Fibroblast of skin of left biceps (primary cell): ENCODE data around the gene CSTPP1.

Experiments used
- DNase-seq, 2 experiments: peaks; one replicate each; pipeline ENCODE4 v3.0.0-alpha.2; 2013; ENCODE audit warnings: low read depth in 2 of 2

The CSTPP1 gene, protein sequence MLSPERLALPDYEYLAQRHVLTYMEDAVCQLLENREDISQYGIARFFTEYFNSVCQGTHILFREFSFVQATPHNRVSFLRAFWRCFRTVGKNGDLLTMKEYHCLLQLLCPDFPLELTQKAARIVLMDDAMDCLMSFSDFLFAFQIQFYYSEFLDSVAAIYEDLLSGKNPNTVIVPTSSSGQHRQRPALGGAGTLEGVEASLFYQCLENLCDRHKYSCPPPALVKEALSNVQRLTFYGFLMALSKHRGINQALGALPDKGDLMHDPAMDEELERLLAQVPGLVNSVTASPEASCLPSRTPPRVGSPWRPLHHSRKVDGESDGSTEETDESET

GRCh38 chr11:46936138-46937110 is at the start of gene CSTPP1:
Gene CSTPP1, plus strand, starts transcription at chr11:46936761. Its CDS starts 45 bp downstream, at chr11:46936806.
- peak; percentile 77 to 82 for DNase-seq

GRCh38 chr11:46888636-46889035 is 47.9 kb upstream of the CSTPP1 start:
- DNase-seq: no peak

DNA sequence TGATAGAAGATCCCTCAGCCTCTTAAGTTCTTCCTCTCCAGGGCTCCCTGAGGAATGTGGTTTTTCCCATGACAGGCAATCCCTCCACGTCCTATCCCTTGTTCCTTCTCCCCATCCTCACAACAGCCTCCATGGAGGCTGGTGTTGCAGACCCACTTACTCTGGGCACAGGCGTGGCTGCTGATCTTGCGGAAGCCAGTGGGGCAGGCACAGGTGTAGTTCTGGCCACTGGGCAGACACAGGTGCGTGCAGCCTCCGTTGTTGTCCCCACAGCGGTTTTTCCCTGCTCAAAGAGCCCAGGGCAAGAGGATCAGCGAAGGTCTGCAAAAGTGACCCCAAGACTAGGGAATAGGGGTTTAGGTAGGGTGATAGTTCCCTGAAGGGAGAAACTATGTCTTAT is 47.3 kb upstream of the CSTPP1 start:
- no peak for DNase-seq

DNA sequence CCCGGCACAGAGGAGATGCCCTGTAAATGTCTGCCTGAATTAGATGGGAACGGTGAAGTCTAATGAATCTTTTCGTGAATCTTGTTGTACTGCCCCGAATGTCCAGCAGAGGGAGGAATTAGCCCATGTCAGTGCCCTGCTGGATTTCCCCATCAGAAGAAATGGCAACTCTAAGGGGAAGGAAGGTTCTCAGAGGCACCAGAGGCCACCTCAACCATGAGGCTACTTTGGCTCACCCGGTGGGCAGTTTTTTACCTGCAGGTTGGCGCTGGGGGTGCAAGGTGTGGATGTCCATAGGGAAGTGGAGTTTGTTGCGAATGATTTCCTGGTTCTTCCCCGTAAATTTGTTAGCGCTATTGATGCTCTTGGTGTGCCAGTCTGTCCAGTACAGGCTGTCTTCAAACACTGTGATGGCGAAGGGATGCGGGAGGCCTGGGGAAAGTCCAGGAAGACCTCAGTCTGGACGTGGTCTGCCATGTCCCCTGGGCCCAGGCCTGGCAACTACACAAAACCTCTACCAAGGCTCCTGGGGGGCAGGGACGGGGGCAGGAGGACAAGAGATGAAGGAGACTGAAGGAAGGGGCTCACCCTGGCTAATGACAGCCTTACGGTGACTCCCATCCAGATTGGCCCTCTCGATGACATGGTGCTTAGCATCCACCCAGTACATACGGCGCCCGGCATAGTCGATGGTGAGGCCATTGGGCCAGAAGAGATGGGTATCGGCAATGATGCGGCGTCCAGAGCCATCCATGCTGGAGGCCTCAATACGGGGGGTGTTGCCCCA is 46.7 kb upstream of the CSTPP1 start:
- peak; percentile 26 to 31 for DNase-seq

DNA sequence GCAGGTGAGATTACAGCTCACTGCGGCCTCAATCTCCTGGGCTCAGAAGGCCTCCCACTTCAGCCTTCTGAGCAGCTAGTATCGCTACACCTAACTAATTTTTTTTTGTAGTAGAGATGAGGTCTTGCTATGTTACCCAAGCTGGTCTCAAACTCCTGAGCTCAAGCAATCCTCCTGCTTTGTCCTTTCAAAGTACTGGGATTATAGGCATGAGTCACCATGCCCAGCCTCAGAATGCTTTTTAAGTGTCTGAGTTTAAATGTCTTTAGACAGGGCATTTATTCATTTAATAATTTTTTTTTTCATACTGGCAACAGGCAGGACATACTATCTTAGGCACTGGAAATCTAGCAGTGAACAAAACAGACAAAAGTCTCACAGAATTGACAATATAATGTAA is 45.9 kb upstream of the CSTPP1 start:
- DNase-seq: no peak

GRCh38 chr11:46892109-46892508 is 44.5 kb upstream of the CSTPP1 start:
- no peak for DNase-seq

DNA sequence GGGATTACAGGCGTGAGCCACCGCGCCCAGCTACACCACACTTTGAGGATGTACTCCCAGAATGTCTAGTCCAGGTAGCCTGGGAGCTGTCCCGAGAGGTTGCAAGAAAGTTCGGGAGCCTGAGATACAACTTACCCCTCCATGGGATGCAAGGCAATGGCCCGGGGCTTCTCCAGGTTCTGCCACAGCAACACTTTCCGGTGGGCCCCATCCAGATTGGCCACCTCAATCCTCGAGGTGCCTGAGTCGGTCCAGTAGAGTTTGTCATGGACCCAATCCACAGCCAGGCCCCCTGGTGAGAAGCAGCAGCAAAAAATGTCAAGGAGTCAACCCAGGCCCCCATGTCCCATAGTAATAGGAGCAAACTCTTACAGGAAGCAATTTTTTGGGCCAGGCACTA is 43.7 kb upstream of the CSTPP1 start:
- DNase-seq: no peak

DNA sequence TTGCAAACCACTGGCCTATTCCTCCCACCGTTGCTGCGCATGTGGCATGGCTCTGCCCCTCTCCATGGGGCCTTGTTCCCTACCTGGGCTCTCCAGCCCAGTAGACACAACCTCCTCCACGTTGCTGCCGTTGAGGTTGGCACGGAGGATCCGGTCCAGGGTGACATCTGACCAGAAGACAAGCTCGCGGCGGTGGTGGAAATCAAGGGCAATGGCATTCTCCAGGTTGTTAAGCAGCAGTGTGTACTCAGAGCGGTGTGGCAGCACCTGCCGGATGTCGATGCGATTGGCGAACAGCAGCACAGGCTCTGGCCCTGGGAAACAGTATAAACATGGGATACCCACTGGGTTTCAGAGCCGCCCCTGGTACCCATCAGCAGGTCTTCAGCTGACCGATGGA is 42.1 kb upstream of the CSTPP1 start:
- no peak for DNase-seq

DNA sequence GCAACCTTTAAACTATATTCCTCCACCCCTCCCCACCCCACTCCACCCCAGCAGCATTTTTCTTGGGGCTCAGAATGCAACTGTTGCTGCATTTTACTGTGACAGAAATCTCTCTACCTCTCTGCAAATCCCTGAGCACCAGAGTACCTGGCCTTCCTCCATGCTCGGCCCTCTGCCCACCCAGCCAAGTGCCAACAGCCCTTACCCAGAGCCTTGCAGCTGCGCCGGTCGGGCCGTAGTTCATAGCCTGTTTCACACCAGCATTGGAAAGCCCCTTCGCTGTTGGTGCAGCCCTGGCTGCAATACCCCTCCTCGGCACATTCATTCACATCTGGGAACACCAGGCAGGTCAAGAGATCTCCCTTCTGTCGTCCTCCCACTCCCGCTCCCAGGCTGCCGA is 41.6 kb upstream of the CSTPP1 start:
- no peak for DNase-seq

GRCh38 chr11:46895821-46896220 is 40.7 kb upstream of the CSTPP1 start:
- DNase-seq: no peak

- DNase-seq: no peak
These were observed 39.7 kb upstream of the CSTPP1 start for GRCh38 chr11:46896719-46897406.

- no peak for DNase-seq
These were observed 38.0 kb upstream of the CSTPP1 start for GRCh38 chr11:46898396-46899095.

DNA sequence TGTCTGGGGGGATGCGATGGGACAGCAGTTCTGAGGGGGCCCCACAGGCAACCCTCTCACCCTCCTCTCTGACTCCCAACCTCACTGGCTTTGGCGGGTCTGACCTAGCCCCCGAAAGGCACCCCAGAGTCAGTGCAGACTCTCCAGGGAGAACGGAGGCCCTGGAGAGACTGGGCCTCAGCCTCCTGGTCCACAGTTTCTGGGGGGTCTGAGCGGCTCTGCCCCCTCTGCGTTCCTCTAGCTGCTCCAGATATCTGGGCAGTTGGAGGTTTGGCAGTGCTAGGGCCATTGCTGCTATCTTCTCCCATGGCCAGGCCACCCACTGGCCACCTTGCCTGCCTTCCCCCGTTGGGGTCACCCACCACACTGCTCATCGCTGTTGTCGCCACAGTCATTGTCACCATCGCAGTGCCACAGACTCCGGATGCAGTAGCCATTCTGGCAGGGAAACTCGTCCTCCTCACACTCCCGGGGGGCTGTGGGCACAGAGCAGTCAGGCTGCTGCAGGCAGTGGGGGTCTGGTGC is 37.0 kb upstream of the CSTPP1 start:
- no peak for DNase-seq

DNA sequence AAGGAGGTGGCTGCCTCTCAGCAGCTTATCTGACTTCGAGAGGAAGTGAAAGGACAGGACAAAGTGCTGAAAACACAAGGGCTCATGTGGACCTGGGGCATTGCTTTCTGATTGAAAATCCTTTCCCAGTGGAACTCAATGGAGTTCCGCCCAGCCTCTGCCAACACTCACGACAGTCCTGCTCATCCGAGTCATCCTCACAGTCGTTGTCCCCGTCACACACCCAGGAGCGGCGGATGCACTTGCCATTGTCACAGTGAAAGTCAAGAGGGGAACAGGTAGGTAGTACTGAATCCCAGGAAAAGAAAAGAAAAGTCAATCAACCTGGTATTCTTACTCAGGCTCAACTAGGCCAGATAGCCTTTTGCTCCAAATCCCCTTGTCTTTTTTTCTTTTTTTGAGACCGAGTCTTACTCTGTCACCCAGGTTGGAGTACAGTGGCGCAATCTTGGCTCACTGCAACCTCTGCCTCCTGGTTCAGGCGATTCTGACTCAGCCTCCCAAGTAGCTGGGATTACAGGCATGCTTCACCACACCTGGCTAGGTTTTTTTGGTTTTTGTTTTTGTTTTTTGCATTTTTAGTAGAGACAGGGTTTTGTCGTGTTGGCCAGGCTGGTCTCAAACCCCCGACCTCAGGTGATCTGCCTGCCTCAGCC is 36.3 kb upstream of the CSTPP1 start:
- DNase-seq: no peak

GRCh38 chr11:46901156-46901555 is 35.4 kb upstream of the CSTPP1 start:
- DNase-seq: no peak

DNA sequence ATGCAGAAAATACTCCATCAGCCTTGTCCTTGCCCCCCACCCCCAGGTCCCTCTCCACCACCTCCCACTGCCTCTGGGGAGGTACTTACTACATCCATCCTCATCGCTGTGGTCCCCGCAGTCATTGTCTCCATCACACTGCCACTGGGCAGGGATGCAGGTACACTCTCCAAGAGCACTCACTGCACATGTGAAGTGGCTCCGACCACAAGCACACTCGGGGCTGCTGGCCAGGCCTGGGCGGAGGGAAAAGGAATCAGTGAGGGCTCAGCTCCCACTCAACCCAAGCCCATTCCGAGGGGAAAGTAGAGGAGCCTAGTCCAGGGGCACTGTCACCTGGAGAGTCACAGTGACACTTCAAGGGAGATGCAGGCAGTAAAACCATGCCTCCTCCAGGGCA is 33.9 kb upstream of the CSTPP1 start:
- DNase-seq: no peak

GRCh38 chr11:46903846-46904245 is 32.7 kb upstream of the CSTPP1 start:
- no peak for DNase-seq

- DNase-seq: no peak
These were observed 30.8 kb upstream of the CSTPP1 start for GRCh38 chr11:46905806-46906205.

DNA sequence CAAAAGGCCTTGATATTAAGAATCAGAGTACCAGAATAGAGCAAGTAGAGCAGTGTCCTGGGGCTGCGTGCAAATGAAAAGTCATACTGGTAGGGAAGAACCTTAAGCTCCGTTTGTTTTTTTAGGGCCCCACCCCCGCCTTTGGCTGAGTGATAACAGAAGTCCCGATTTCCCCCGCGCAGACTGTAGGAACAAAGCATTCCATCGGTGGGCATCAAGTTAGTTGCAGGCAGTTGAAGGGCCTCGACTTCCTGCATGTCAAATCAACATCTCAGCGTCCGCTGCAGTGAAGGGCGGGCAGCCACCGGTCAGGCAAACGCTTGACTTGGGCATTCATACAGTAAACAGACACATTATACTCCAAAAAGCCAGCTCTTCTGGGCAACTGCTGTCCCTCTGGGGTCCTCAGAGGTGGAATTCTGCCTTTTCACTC is 29.9 kb upstream of the CSTPP1 start:
- DNase-seq: no peak

DNA sequence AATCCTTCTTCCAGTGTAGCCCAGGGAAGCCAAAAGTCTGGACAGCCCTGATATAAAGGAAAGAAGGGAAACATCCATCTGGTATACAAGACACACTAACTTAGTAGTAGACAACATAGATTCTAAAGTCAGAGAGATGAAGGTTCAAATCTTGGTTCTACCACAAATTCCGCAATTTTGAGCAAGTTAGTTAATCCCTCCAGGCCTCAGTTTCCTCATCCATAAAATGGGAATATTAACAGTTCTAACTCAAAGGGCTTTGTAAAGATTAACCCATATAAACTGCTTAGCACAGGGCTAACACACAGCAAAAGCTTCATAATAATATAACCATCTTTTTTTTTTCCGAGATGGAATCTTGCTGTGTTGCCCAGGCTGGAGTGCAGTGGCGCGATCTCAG is 29.0 kb upstream of the CSTPP1 start:
- DNase-seq: no peak
